SIG-M5 treated with dmso at 0.1 percent for 504 hours (cell line): ENCODE data around the gene OMP.

ENCODE experiments used
- DNase-seq: peaks from one replicate; lab custom pipeline; 2025; ENCODE audit not compliant: unreplicated experiment; lab: John Stamatoyannopoulos, UW

OMP gene

DNA sequence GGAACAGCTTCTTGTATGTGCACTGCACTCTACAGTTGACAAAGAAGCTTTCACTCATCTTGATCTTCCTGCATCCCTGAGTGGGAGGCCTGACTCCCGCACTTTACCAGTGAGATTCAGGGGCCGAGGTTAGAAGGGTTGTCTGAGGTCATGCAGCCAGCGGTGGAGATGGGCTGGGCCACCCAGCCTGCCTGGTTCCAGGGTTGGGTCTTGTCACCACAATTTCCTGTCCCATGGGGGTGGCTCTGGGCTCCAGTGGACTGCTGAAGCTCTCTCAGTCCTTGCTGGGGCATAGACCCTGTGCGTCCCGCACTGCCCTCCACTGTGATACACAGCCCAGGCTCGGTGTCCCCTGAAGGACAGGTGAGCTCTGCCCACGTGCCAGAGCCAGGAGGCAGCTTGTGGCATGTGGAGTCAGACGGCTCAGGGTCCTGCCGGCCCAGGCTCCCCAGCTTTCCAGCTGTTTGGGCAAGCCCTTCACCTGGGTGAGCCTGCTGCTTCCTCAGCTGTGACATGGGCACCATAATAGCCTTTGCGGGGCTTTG, 18.5 kb downstream of the OMP start:
- DNase-seq = no peak

- no peak for DNase-seq
Observed at GRCh38 chr11:77121876-77122575, 19.4 kb downstream of the OMP start.

DNA sequence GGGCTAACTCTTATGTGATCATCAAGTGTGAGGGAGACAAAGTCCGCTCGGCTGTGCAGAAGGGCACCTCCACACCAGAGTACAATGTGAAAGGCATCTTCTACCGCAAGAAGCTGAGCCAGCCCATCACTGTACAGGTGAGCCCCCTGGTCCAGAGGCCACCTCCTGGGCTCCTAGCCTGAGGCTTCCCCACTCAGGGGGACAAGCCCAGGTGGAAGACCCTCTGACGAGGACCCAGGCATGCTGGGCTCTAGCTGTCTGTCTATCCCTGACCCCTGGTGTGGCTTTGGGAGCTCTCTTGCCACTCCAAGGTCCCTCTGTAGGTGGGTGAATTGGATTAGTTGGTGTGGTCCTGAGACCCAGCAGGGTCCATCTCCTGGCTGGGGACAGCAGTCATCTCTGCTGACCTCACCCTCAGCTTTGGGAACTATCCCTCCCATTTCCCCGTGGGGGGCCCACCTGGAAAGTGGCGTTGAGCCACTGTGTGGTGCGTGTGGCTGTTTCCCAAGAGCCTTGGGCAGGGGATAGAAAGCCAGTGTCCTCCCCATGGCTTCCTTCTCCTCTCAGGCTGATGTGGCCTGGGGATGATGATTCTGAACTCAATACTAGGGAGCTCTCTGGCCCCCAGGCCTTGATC, 20.1 kb downstream of the OMP start:
- DNase-seq = no peak

DNA sequence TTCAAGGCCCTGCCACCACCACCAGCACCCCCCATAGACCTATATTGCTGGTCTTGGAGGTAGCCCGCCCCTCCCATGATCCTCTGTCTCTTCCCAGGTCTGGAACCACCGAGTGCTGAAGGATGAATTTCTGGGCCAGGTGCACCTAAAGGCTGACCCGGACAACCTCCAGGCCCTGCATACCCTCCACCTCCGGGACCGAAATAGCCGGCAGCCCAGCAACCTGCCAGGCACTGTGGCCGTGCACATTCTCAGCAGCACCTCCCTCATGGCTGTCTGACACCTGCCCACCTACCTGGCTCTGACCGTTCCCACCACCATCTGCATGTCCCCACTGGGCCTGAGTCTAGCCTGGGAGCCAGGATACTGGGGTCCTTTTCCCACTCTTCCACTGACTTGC, 21.0 kb downstream of the OMP start:
- no peak for DNase-seq

DNA sequence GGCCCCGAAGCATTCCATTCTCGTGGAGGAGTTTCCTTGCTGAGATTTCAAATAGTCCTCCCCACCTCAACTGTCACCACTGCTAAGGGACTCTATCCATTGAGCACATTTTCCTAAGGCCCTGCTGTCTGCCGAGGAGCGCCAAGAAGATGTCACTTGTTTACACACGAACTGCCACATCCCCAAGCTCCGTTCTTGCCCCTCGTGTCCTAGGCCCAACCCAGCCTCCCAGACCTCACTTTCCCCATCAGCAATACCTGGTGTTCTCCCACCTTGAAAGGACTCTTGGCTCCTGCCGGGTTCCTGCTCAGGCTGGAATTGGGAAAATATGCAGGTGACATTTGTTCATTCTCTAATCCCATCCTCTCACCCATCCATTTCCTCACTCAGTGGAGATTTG, 21.4 kb downstream of the OMP start:
- no peak for DNase-seq

GRCh38 chr11:77124488-77124887, 21.8 kb downstream of the OMP start:
- DNase-seq = no peak

DNA sequence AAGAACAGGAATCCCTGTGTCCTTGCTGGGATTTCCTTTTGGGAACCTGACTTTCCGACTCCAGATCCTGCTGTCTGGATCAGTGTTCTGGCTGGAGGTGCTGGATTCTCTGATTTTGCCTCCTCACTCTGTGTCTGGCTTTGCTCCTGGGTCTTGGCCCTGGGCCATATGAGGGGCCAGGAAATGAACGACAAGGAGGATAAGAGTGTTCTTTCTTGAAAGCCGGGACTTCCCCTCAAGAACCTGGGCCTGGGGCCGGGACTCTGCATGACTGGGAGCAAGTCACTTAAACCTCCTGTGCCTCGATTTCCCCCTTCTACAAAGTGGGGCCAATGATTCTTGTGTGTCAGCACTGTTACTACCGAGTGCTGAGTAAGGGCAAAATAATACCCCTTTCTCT, 22.6 kb downstream of the OMP start:
- no peak for DNase-seq

DNA sequence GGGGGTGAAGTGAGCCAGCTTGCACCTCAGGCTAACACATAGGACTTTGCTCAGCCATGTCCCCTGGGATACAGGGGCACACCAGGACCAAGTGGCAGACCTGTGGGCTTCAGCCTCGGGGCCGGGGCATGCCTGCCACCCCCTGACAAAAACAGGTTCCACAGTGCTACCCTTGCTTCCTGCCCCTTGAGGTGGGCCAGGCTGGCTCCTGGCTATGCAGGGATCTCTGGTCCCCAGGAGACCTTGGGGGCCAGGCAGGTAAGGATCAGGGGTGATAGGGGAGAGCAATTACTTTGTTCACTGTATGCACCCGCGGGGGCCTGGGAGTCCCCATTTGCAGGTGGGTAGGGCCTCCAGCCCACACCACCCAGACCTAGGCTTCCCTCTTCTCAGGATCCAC, 23.1 kb downstream of the OMP start:
- DNase-seq = no peak

- DNase-seq = no peak
Observed at GRCh38 chr11:77126156-77126775, 23.6 kb downstream of the OMP start.

DNA sequence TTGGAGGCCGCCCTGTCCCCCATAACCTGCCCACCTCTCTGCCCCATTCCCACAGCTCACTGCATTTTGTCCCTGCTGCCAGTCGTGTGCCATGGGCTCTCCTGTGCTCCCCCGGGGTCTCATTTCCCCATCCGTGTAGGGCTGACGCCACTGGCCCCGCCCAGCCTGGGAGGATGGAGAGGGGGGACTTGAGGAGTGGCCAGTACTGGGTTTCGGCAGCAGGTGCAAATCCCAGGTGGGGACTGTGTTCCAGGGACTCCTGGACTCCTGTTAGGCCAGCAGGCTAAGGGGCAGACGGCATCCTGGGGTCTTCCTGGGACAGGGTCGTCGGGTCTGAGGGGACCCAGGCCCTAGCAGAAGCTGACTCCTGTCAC, 24.2 kb downstream of the OMP start:
- no peak for DNase-seq

DNA sequence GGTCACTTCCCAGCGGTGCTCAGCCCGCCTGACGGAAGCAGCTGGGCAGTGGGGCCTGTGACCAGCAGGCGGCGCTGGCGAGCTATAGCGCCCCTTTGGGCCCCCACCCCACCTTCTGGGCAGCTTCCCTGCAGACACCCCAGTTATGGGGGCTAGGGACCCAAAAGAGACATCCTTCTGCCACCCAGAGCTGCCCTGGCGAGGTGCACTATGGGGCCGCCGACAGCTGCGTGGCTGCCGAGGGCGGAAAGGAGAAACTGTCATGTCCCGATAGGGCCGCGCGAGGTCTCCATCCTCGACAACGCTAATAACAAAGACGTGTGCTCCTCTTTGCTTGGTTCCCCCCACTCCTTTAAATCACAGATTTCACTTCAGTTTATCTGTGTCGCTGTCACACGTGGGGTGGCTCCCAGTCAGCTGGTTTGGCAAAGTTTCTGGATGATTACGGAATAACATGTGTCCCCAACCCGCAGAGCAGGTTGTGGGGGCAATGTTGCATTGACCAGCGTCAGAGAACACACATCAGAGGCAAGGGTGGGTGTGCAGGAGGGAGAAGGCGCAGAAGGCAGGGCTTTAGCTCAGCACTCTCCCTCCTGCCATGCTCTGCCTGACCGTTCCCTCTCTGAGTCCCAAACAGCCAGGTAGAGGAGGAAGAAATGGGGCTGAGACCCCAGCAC, 24.7 kb downstream of the OMP start:
- peak; percentile 5 for DNase-seq

- no peak for DNase-seq
Observed at GRCh38 chr11:77127920-77128691, 25.5 kb downstream of the OMP start, which contains the start of gene MYO7A. Gene MYO7A, plus strand, starts transcription at chr11:77128246. Its CDS starts 2,389 bp downstream, at chr11:77130635.

GRCh38 chr11:77129069-77129841, 26.6 kb downstream of the OMP start:
- DNase-seq = no peak

- no peak for DNase-seq
Observed at GRCh38 chr11:77129842-77130756, 27.5 kb downstream of the OMP start.

DNA sequence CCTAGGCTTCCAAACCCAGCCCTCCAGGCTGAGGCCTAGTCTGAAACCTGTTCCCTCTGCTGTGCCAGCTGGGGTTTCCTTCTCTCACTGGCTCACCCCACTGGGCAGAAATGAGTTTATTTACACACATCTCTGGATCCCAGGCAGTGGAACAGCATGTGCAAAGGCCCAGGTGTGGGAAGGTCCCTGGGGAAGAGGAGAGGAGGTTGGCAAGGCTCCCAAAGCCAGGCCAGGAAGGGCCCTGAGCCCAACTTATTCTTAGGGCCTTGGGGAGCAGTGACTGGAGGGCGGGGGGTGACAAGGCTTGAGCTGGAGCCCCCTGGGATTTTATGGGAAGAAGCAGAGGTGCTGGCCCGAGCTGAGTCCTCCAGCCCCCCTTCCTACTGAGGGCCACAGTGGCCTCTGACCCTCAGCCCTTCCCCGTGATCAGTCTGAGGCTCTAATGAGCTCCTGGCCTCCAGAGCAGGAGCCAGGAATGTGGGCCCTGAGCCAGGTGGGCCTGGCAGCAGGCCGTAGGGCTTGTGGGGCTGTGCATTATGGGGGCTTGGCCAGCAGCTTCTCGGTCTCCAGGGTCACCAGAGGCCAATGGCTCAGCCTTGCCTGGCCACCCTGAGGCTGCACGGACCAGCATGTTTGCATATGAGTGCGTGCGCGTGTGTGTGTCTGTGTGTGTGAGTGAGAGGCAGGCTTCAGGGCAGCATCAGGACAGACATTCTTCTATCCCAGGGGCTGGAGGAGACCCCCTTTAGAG, 28.3 kb downstream of the OMP start:
- no peak for DNase-seq

- DNase-seq = no peak
Observed at GRCh38 chr11:77131560-77131959, 28.9 kb downstream of the OMP start.

DNA sequence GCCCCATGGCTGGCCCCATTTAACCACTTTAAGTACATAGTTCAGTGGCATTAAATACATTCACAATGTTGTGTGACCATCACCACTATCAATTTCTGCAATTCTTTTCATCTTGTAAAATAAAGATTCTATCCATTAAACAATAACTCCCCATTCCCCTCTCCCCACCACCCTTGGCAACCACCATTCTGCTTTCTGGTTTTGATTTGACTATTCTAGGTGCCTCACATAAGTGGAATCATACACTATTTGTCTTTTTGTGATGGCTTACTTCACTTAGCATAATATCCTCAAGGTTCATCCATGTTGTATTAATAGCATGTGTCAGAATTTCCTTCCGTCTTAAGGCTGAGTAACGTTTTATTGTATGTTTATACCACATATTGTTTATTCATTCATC, 32.4 kb downstream of the OMP start:
- no peak for DNase-seq

DNA sequence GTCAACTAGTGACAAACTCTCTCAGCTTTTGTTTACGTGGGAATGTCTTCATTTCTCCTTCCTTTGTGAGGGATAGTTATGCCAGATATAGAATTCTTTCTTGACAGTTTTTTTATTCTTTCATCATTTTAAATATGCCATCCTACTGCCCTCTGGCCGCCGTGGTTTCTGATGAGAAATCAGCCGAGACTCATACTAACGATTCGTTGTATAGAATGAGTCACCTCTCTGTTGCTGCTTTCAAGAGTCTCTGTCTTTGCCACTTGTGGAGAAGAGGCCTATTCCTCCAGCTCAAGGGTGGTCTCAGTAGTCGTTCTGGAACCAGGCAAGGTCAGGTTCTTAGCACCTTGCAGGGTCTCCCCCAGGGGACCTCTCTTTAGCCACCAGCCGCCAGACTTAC, 33.4 kb downstream of the OMP start:
- peak; percentile 7 for DNase-seq
